HG03432 (cell line): ENCODE data around the gene PTH2.

Source experiments
- ATAC-seq: cut with Tn5 transposase; IDR thresholded peaks from one replicate; pipeline ENCODE4 v1.9.1; 2021; ENCODE audit warnings: mild to moderate bottlenecking, moderate library complexity; ENCODE audit not compliant: unreplicated experiment

Gene PTH2

DNA sequence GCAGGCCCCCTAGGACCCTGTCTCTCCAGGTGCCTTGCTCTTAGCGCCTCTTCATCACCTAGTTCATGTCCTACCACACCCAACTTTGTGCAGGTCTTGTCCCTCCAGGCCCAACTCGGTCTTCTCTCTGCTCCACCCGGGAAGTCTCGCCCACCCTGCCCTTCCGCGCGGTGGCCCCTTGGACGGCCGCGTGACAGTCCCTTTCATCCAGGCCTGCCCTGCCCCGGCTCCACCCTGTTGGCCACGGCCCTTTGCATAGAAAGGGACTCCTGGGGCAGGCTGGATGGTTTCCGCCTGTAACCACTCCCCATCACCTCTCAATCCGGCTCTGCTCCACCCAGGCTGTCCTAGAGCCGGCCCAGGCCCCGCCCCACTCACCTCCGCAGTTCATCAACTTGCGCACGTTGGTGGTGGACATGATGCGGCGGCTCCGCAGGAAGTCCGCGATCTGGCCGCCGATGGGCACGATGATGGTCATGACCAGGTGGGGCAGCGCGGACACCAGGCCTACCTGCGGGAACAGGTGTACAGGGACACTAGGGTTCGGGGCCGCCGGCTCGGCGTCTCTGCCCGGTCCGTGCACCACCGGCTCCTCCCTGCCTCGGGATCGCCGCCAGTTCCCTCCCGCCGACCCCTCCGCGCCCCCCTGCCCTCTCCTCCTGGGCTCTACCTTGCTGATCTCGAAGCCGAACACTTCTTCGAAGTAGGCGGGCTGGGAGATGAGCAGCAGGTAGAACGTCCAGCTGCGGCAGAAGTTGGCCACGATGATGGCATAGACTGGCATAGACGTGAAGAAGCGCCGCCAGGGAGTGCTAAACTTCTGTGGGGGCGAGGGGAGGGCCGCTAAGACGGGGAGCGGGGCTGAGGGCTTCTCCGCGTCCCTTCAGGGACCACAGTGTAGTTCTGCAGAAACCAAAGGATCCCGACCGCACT, 9.2 kb upstream of the PTH2 start:
- no peak for ATAC-seq

DNA sequence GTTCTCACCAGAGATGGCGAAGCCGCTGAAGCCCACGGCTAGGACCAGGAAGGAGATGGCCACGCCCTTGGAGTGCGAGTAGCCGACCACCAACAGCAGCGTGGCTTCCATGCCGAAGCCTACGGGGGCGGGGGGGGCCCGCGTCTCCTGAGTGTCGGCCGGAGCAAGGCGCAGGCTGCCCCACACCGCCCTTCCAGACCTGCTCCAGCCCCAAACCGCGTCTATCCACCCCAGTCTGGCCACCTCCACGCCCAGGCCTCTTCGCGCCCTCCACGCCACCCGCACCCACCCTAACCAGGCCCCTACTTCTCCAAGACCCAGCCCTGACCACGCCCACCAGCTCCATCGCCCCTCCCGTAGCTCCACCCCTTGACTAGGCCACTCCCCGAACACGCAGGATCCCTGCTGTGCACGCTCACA, 8.1 kb upstream of the PTH2 start:
- ATAC-seq: no peak

DNA sequence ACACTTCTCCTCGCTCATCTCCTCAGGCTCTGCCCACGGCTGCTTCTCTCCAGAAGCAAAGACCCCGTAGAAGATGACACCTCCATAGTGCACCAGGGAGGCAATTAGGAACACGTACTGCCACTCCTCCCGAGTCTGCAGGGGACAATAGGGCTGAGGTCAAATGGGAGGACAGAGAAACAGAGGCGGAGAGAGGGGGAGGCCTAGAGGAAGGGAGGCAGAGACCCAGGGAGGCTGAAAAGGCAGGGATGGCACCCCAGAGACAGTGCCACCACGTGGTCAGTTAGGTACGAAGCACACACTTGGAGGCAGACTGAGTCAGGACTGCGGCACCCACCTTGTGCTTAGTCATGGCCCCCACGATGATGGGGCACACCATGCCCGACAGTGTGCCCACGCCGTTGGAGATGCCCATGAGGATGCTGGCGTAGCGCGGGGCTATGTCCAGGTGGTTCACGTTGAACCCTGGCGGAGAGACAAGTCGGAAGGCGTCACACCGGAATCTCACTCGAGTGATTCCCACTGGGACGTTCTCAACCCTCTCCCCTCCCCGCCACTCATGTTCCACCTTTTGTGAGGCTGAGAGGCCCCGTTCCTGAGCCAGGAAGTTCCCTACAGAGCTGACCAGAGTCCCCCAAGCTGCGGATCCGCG, 7.6 kb upstream of the PTH2 start:
- no peak for ATAC-seq

DNA sequence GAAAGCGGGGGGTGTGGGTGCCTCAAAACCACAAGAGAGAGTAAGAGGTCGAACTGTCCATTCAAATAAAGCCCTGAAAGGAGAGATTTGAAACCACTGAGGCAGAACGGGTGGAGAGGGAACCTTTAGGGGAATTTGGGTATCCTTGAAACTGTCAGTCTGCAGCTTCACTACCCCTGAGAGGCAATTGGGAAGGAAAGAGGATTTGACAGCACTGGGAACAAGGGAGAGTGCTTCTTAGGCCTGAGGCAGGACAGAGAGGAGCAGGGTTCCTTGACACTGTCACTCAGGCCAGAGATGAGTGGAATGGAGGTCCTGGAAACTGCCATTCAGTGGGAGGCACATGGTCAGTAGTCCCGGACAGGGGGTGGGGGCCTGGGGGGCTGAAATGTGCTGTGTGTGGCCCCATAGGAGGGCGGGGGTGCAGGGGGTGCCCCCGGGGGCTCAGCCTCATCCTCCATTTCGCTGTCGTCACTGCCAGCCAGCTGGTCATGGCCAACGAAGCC, 7.0 kb upstream of the PTH2 start:
- no peak for ATAC-seq

GRCh38 chr19:49428547-49429451, 5.6 kb upstream of the PTH2 start:
- no peak for ATAC-seq

DNA sequence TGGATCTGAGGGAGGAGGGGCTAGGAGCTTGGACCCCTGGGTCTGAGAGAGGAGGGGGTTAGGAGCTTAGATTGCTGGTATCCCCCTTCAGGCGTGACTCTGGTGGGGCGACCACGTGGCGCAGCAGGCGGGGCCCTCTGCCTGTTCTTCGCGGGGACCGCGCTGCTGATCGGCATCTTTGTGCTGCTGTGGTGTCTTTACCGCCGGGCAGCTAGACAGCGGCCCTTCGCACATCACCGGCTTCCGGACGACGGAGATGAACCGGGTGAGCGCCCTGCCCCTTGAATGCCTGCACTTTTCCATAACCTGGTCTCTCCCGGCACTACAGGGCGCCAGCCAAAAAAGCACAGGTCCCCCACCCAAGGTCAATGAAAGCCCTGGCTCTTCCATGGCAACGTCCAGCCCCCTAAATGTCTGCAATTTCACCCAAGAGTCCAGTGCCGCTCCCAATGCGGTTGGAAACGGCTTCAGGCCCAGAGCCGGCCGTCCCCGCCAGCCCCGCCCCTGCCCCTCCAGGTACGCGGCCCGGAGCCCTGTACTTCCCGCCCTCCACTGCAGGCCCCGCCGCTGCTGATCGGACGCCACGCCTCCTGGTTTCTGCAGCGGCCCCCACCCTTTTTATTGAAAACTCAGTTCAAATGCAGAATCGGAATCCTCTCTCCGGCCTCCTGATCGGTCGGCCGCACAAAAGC, 4.8 kb upstream of the PTH2 start:
- no peak for ATAC-seq

DNA sequence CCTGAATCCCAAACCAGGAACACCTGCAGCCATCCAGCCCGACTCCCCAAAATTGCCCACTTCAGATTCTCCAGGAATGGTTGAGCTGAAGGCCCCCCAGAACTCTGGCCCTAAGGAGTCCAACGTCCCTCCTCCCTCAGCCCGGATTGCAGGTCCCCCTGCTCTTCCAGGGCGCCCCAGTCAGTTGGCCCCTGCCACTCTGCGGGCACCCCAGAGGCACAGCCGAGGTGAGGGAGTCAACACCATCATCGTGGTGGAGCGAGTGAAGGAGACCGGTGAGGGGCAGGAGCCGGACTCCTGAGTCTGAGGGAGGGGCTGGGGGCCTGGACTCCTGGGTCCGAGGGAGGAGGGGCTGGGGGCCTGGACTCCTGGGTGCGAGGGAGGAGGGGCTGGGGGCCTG, 4.1 kb upstream of the PTH2 start:
- no peak for ATAC-seq

DNA sequence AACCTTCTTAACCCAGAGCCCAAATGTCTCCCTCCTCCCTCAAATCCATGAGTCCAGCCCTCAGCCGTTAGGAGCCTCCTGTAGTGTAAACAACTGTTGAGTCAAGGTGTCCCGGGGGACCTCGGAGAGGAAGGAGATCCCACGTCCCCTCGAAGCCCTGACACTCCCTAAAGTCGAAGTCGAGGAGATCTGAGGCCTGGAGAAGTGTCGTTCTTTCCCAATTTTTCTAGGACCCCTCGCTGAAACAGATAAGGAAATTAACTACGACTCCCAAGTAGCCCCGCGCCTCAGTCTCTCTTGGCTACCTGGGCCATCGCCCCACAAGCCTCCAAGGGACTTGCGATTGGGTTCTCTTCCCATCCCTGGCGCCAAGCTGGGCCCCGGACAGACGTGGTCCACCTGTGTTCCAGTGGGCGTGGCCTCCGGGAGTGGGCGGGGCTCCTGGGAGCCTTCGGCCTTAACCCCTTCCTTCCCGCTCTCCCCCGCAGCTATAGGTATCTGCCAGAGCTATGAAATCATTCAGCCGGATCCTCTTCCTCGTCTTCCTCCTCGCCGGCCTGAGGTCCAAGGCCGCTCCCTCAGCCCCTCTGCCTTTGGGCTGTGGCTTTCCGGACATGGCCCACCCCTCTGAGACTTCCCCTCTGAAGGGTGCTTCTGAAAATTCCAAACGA, 2.8 kb upstream of the PTH2 start:
- no peak for ATAC-seq

- no peak for ATAC-seq
These were observed 1.9 kb upstream of the PTH2 start, which contains the start of gene GFY for GRCh38 chr19:49425178-49425577. GFY (plus strand) TSS chr19:49425388; CDS start chr19:49426431, 1,043 bp downstream.

DNA sequence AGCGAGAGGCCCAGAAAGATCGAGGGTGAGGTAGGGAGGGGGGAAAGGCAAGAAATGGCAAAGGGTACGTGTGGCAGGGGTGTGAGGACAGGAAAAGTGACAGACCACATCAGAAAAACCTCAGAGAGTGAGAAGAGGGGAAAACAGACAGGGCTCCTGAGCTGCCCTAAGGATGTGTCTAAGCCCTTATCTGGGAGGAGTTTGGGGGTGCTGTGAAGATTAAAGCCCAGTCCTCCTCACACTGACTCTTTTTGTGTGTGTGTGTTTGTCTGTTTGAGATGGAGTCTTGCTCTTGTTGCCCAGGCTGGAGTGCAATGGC, 703 bp upstream of the PTH2 start:
- no peak for ATAC-seq

GRCh38 chr19:49422407-49423070, 702 bp downstream of the PTH2 start:
- ATAC-seq: no peak

DNA sequence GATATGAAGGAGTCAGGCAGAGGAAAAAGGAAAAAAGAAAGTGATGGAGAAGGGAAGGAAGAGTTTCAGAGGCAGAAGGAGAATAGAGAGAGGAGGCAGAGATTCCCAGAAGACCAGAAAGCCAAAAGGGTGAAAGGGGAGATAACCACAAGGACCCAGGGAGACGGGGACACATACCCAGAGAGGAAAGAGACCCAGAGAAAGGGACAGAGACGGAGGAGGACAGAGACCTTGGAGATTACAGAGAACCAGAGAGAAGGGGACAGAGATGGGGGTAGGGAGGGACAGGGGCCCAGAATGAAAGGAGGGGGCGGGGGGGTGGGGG, 1.4 kb downstream of the PTH2 start:
- no peak for ATAC-seq

- ATAC-seq: no peak
These were observed 2.0 kb downstream of the PTH2 start for GRCh38 chr19:49421039-49421877.

- no peak for ATAC-seq
These were observed 3.0 kb downstream of the PTH2 start for GRCh38 chr19:49420227-49420626.

DNA sequence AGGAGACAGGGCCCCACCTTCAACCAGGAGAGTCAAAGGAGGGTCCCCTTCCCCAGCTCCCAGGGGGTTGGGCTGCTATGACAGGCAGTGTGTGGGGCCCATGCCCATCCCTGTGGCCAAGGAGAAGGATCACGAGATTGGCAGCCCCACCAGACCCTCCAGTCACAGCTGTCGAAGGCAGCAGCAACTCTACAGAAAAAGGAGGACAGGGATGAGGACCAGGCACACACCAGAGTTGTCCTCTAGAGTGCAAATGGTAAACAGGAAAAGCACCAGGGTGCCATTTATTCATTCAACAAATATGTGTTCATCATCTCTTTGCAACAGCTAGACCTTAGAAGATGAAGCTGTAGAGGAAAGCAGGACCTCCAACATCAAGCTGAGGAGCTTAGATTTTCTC, 4.1 kb downstream of the PTH2 start:
- ATAC-seq: no peak

GRCh38 chr19:49418511-49418910, 4.7 kb downstream of the PTH2 start:
- no peak for ATAC-seq

DNA sequence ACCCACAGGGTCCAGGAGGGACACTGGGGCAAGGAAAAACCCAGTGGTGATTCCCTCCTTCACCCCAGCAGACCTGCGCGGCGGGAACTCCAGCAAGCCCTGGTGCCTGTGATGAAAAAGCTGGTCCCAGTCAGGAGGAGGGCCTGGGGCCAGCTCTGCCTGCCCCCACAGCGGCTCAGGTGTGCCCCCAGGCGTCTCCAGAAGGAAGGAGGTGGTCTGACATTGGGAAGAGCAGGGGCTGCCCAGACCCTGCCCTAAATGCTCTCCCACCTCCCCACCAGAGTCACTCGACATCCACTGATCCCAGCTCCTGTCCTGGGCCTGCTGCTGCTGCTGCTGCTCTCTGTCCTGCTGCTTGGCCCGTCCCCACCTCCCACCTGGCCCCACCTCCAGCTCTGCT, 6.2 kb downstream of the PTH2 start:
- ATAC-seq: no peak

DNA sequence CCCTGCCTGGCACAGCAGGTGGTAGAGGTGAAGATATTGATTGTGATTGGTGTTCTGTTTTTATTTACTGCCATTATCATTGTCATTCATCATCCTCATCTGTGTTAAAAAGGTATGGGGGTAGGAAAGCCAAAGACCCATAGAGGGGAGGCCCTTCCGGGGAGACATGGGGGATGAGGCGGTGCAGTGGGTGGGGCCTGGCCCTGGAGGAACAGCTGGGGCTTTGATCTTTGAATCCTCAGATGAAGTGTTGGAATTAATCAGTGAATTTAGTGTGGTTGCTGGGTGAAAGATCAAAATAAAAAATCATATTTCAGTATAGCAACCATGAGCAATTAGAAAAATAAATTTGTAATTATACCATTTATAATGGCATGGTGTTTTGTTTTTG, 7.4 kb downstream of the PTH2 start:
- no peak for ATAC-seq
